ENCODE measurements around the gene VMP1. TPM values are rescaled to one million over a fixed set of nuclear protein-coding genes. Genes with fewer than 3 reads are reported as not detected.

The VMP1 gene
- total and polyA plus RNA-seq, 2 of the 13 experiments (the other 11 are each of a cell fraction or from before 2014, with no cell fraction given) = 186 to 271 TPM

DNA sequence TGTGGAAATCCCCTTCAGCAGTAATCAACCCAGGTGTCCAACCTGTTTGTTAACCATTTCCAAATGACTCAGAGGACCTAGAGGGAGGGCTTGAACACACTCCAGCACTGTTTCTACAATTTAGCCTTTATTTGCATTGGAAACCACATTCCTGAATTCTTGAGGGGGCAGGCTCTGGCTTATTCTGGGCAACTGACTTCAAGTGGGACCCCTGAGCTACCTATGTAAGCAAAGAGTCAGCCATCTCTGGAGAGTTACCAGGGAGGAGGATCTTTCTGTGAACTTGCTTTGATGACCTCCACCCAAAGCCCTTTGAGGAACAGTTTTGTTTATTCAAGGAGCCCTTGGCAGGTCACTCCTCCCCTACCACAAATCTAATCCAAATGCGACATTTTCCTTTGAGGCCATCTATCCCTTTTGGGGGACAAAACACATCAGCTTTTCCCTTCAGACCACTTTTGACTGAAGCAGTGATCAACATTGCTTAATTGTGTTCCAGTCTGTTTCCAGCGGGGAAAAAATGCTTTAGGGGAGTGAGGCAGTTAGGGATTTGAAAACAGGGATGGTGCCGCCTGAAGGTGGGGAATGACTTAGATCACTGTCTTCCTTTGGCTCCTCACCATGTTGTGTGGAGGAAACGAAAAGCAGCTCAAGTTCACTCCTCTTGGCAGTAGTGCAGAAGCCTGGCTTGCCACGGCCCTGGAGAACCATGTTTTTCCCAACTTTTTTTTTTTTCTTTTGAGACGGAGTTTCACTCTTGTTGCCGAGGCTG, 139.1 kb downstream of the VMP1 start (continued):
- peak; percentile 44 for TF ChIP-seq FOXO1 (CRISPR knock-in tag; IDR thresholded peaks at IDR 0.05)
- 0 out of 2 replicates have a peak, but pooled peaks have one; percentile 4 for TF ChIP-seq ZNF337 (CRISPR knock-in tag; IDR thresholded peaks at IDR 0.05; ENCODE audit: borderline replicate concordance, low read depth)
- no peak for TF ChIP-seq ZNF20 (CRISPR knock-in tag; IDR thresholded peaks at IDR 0.05)
- TF ChIP-seq PHF20 (CRISPR knock-in tag; IDR thresholded peaks at IDR 0.05) = no peak
- peak; percentile 8; the same call in 1 of the 2 replicates for TF ChIP-seq BHLHE40 (IDR thresholded peaks at IDR 0.05; ENCODE audit: low read length)
- no peak; the same call in 1 of the 2 replicates for TF ChIP-seq POLR2AphosphoS5 (IDR thresholded peaks at IDR 0.05; ENCODE audit: low read depth, low read length)
- TF ChIP-seq SALL1 (CRISPR knock-in tag; IDR thresholded peaks at IDR 0.05) = peak; percentile 56; the same call in 1 of the 2 replicates
- TF ChIP-seq, protein P1, sequence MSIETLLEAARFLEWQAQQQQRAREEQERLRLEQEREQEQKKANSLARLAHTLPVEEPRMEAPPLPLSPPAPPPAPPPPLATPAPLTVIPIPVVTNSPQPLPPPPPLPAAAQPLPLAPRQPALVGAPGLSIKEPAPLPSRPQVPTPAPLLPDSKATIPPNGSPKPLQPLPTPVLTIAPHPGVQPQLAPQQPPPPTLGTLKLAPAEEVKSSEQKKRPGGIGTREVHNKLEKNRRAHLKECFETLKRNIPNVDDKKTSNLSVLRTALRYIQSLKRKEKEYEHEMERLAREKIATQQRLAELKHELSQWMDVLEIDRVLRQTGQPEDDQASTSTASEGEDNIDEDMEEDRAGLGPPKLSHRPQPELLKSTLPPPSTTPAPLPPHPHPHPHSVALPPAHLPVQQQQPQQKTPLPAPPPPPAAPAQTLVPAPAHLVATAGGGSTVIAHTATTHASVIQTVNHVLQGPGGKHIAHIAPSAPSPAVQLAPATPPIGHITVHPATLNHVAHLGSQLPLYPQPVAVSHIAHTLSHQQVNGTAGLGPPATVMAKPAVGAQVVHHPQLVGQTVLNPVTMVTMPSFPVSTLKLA (IDR thresholded peaks at IDR 0.05) = no peak
- TF ChIP-seq PLRG1 (conservative IDR thresholded peaks at IDR 0.05) = no peak
- peak; percentile 79 to 92; a peak in 3 of 4 replicates for TF ChIP-seq EP300 (IDR thresholded peaks at IDR 0.05; ENCODE audit: low read depth in 2 of 2, low read length in 2 of 2)
- TF ChIP-seq EP300 (CRISPR knock-in tag; IDR thresholded peaks at IDR 0.05; ENCODE audit: borderline replicate concordance) = peak; percentile 94
- 0 out of 2 replicates have a peak, but pooled peaks have one; percentile 0 for TF ChIP-seq GABPB1 (CRISPR knock-in tag; IDR thresholded peaks at IDR 0.05)
- TF ChIP-seq, protein P2, sequence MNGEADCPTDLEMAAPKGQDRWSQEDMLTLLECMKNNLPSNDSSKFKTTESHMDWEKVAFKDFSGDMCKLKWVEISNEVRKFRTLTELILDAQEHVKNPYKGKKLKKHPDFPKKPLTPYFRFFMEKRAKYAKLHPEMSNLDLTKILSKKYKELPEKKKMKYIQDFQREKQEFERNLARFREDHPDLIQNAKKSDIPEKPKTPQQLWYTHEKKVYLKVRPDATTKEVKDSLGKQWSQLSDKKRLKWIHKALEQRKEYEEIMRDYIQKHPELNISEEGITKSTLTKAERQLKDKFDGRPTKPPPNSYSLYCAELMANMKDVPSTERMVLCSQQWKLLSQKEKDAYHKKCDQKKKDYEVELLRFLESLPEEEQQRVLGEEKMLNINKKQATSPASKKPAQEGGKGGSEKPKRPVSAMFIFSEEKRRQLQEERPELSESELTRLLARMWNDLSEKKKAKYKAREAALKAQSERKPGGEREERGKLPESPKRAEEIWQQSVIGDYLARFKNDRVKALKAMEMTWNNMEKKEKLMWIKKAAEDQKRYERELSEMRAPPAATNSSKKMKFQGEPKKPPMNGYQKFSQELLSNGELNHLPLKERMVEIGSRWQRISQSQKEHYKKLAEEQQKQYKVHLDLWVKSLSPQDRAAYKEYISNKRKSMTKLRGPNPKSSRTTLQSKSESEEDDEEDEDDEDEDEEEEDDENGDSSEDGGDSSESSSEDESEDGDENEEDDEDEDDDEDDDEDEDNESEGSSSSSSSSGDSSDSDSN (CRISPR knock-in tag; IDR thresholded peaks at IDR 0.05) = no peak
- TF ChIP-seq, protein P3, sequence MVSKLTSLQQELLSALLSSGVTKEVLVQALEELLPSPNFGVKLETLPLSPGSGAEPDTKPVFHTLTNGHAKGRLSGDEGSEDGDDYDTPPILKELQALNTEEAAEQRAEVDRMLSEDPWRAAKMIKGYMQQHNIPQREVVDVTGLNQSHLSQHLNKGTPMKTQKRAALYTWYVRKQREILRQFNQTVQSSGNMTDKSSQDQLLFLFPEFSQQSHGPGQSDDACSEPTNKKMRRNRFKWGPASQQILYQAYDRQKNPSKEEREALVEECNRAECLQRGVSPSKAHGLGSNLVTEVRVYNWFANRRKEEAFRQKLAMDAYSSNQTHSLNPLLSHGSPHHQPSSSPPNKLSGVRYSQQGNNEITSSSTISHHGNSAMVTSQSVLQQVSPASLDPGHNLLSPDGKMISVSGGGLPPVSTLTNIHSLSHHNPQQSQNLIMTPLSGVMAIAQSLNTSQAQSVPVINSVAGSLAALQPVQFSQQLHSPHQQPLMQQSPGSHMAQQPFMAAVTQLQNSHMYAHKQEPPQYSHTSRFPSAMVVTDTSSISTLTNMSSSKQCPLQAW (CRISPR knock-in tag; IDR thresholded peaks at IDR 0.05) = peak; percentile 78; the same call in 1 of the 2 replicates
- peak; percentile 88 for TF ChIP-seq NFIC (IDR thresholded peaks at IDR 0.05; ENCODE audit: low read length)
- TF ChIP-seq CCAR2 (optimal IDR thresholded peaks at IDR 0.05; ENCODE audit: low read depth, low read length) = no peak
- TF ChIP-seq ZNF713 (CRISPR knock-in tag; IDR thresholded peaks at IDR 0.05) = no peak
- no peak for TF ChIP-seq HNRNPL (IDR thresholded peaks at IDR 0.05; ENCODE audit: low read depth, low read length)
- 0 out of 2 replicates have a peak, but pooled peaks have one; percentile 12 for TF ChIP-seq ZNF629 (CRISPR knock-in tag; conservative IDR thresholded peaks at IDR 0.05)
- no peak; the same call in 1 of the 2 replicates for TF ChIP-seq PITX1 (CRISPR knock-in tag; IDR thresholded peaks at IDR 0.05)
- TF ChIP-seq, protein P4, sequence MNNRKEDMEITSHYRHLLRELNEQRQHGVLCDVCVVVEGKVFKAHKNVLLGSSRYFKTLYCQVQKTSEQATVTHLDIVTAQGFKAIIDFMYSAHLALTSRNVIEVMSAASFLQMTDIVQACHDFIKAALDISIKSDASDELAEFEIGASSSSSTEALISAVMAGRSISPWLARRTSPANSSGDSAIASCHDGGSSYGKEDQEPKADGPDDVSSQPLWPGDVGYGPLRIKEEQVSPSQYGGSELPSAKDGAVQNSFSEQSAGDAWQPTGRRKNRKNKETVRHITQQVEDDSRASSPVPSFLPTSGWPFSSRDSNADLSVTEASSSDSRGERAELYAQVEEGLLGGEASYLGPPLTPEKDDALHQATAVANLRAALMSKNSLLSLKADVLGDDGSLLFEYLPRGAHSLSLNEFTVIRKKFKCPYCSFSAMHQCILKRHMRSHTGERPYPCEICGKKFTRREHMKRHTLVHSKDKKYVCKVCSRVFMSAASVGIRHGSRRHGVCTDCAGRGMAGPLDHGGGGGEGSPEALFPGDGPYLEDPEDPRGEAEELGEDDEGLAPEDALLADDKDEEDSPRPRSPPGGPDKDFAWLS (CRISPR knock-in tag; IDR thresholded peaks at IDR 0.05; ENCODE audit: borderline replicate concordance) = 0 out of 2 replicates have a peak, but pooled peaks have one; percentile 47
- peak; percentile 68 for TF ChIP-seq PHF5A (CRISPR knock-in tag; IDR thresholded peaks at IDR 0.05; ENCODE audit: low read depth, unreplicated experiment)
- TF ChIP-seq PPARG (CRISPR knock-in tag; conservative IDR thresholded peaks at IDR 0.05) = peak; percentile 80
